Endometrial microvascular endothelial cells (primary cell): ENCODE data around the gene BCL11B. TPM values are rescaled to one million over a fixed set of nuclear protein-coding genes. Genes with fewer than 3 reads are reported as not detected.

Experiments
- in situ Hi-C: cut with HindIII; loops from 2 replicates; pipeline ENCODE4 v1.10.0; 2017; ENCODE audit warnings: low sequenced_read_pairs, low pct_unique_long_range_greater_than_20kb; ENCODE audit errors: inconsistent ontology term
- total RNA-seq: library from RNA; depleted of rRNA; stranded (reverse); fragments of >200 nt; gene quantifications from one replicate; pipeline ENCODE4 v1.2.3, GENCODE V29; 2015; ENCODE audit errors: inconsistent ontology term

The BCL11B gene
- total RNA-seq, 1 donor from 2014 or later = not detected

- in situ Hi-C loops = no loop called here
These were observed 150.6 kb downstream of the BCL11B start for GRCh38 chr14:99121319-99121875.

GRCh38 chr14:99120526-99121318, 151.3 kb downstream of the BCL11B start:
- in situ Hi-C loops = no loop called here

GRCh38 chr14:99119554-99120525, 152.2 kb downstream of the BCL11B start:
- in situ Hi-C loops = no loop called here

Other genes starting within 250 kb of the BCL11B start
- gene SETD3, start 208.7 kb upstream of the BCL11B start, total RNA-seq = 56.9 TPM
- gene CCNK, start 209.2 kb upstream of the BCL11B start, total RNA-seq = 22.4 TPM